GM13977 (cell line): Measurements from ENCODE around the gene C11orf58.

Source experiments
- DNase-seq: peaks from one replicate; pipeline ENCODE4 v3.0.0; 2012; ENCODE audit warnings: low spot score
- in situ Hi-C: fragments of 300-500 bp; cut with MboI; formaldehyde crosslinking; loops from one replicate; pipeline ENCODE4 v1.12.0; 2022; ENCODE audit warnings: low sequenced_read_pairs, low pct_unique_long_range_greater_than_20kb, mixed read lengths, inconsistent platforms; ENCODE audit not compliant: unreplicated experiment
- TF ChIP-seq, protein P1 (sequence below): IDR thresholded peaks from 2 replicates; pipeline ENCODE4 v1.5.1; 2012; ENCODE audit warnings: mild to moderate bottlenecking, control low read depth; ENCODE audit not compliant: insufficient read depth; ENCODE audit errors: extremely low read depth, missing control alignments

Gene C11orf58

DNA sequence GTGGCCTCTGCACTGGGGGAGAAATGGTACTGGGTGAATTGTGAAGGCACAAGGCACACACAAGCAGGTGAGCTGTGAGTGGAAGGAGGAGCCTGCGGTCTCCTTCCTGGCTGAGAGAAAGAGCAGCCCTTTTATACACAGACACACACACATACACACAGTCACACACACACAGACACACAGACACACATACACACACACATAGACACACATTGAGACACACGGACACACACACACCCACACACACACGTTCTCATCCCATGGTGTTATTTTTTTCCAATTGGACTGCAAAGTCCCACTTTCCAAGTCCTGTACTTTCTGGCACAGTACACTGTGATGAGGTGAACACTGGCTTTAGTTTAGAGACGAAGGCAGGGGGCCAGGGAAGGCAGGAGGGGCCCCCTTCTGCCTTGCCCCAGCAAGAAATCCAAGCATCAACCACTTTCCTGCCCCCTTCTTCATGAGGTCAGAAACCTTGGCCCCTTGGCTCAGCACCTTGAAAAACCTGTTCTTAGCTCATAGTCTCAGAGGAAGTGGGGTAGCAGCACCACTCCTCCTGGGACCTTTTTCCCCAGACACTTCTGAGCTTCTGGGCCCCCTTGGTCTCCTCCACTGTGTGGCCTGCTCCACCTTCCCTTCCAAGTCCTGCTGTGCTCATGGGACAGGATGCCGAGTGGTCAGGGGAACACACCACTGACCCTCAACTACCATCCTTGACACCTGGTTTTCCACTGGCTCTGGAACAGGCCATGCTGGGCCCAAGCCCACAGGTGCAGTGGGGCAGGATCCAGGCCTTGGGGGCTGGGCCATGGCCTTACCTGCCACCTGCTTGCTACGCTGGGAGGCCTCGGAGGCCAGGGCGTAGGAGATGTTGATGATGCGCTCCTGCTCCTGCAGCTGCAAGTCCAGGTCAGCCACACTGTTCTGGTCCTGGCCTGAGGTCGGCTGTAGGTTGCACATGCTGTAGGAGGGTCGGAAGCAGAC is 43.8 kb downstream of the C11orf58 start:
- no peak for DNase-seq
- TF ChIP-seq, protein P1, sequence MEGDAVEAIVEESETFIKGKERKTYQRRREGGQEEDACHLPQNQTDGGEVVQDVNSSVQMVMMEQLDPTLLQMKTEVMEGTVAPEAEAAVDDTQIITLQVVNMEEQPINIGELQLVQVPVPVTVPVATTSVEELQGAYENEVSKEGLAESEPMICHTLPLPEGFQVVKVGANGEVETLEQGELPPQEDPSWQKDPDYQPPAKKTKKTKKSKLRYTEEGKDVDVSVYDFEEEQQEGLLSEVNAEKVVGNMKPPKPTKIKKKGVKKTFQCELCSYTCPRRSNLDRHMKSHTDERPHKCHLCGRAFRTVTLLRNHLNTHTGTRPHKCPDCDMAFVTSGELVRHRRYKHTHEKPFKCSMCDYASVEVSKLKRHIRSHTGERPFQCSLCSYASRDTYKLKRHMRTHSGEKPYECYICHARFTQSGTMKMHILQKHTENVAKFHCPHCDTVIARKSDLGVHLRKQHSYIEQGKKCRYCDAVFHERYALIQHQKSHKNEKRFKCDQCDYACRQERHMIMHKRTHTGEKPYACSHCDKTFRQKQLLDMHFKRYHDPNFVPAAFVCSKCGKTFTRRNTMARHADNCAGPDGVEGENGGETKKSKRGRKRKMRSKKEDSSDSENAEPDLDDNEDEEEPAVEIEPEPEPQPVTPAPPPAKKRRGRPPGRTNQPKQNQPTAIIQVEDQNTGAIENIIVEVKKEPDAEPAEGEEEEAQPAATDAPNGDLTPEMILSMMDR: no peak
- in situ Hi-C loops: loop anchor here (25.0 kb wide), 1 partner anchor 730 kb away; no protein-coding TSS in a partner anchor

DNA sequence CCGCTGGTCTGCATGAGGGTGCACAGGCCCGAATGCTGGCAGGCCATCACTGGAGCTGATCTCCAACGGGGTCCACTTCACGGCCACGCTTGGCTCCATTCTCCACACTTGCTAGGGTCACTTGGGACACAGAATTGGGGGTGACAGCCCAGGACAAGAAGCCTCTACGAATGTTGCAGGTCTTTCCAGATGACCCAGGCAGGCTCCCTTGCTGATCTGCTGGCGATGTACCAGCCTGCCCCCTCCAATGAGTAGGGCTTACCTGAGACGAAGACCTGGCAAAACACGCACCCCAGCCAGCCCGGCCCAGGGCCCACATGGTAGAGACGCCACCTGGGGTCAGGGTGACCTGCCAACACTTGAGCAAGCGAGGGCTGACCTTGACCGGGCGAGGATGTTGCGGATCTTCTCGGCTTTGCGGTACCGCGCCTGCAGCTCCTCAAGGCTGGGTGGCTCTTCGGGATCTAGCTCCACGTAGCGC is 44.9 kb downstream of the C11orf58 start:
- in situ Hi-C loops: loop anchor here (25.0 kb wide), 1 partner anchor 729 kb away; no protein-coding TSS in a partner anchor
- DNase-seq: no peak
- TF ChIP-seq, protein P1: no peak

DNA sequence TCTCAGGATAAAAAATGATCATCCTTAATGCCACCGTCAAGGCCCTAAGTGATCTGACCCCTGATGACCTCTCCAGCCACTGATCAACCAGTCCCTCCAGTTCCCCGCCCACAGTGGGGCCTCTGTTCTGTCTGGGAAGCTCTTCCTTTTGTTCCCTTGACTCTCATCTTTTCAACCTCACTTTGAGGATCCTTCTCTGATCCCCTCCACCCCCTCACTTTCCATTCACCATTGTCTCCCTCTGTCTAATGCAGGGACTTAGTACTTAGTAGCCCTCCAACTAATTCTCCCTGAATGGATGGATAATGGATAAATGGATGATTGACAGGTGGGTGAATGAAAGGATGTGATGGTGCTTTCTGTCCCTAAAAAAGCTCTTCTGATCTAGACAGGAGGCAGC is 45.6 kb downstream of the C11orf58 start:
- TF ChIP-seq, protein P1: no peak
- in situ Hi-C loops: loop anchor here (25.0 kb wide), 1 partner anchor 728 kb away; no protein-coding TSS in a partner anchor

DNA sequence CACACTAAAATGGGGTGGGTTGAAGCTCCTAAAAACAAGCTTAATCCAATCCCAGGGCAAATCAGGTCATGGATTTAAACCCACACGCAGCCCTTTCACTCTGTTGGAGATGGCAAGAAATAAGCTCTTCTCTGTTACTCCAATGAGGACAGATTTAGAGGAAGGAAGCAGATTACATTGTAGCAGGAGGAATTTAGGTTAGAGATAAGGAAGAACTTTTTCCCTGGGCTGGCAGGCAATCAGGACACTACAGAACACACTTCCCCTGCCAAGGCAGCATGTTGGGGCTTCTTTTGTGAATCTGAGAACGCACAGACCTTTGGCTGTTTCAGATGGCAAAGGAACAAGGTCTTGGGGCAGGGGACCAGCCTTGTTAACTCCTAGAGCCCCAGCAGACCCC is 46.2 kb downstream of the C11orf58 start:
- in situ Hi-C loops: loop anchor here (25.0 kb wide), 1 partner anchor 728 kb away; no protein-coding TSS in a partner anchor
- TF ChIP-seq, protein P1: no peak

More for the DNA sequence above, 45.6 kb downstream of the C11orf58 start:
- DNase-seq: no peak

DNA sequence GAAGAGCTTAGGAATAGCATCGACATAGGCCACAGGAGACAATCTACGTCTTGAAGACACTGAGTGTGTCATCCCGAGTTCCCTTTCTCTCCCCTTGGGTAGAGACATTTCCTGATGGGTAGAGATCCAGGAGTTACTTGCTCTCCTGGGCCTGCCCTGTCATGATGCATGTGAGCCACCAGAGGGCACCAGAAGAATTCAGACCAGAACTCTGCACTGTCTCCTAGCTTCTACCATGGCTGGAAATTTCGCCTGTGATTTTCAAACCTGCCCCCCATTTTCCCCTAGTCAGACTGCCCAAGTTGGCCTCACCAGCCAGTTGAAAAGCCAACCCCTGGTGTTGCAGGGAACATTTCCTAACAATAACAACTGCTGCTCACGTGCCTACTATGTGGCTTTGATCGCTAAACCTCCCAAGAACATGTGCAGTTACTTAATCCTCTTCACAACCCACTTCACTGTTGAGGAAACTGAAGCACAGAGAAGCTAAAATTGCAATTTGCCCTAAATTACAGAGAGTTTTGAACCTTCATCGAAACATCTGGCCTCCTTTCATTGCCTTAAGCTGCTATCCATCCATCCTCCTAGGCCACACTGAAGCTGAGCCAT is 47.2 kb downstream of the C11orf58 start:
- DNase-seq: peak; percentile 86
- TF ChIP-seq, protein P1: peak; percentile 90
- in situ Hi-C loops: loop anchor here (25.0 kb wide), 1 partner anchor 727 kb away; no protein-coding TSS in a partner anchor

More for the DNA sequence above, 46.2 kb downstream of the C11orf58 start:
- DNase-seq: no peak

DNA sequence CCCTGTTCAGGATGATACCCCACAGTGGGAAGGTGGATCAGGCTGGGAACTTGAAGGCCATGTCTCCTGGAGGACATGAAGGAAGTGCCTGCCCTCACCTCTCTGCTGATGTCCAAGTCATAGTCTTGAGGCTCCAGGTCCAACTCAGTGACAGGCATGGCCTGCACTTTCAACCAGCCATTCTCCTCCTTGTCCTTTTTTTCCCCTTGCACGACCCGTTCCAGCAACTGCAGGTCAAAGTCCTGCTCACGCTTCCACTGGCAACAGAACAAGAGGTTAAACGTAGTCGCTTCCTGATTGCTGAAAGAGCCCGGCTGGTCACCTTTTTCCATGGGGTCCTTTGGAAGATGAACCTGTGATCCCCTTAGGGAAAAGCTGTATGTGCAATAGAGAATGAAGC is 47.7 kb downstream of the C11orf58 start:
- TF ChIP-seq, protein P1: no peak
- DNase-seq: no peak
- in situ Hi-C loops: loop anchor here (25.0 kb wide), 1 partner anchor 726 kb away; no protein-coding TSS in a partner anchor
